Esophagus (tissue), 2 donors: Measurements from ENCODE around the gene PTGDR. TPM values are rescaled to one million over a fixed set of nuclear protein-coding genes. Genes with fewer than 3 reads are reported as not detected.

Source experiments
- H3K27ac ChIP-seq, 2 donors: one replicate each; pipeline ENCODE4 v1.5.1; 2013; ENCODE audit warnings: low read depth in 2 of 2, mild to moderate bottlenecking in 2 of 2, inconsistent platforms in 1 of 2, low read length in 1 of 2, moderate library complexity in 1 of 2
- H3K27me3 ChIP-seq, 2 donors: one replicate each; pipeline ENCODE4 v1.6.1; 2013; ENCODE audit warnings: low read length in 2 of 2, control low read depth in 1 of 2, mild to moderate bottlenecking in 1 of 2; ENCODE audit not compliant: insufficient read depth in 2 of 2, control insufficient read depth in 1 of 2
- H3K36me3 ChIP-seq, 2 donors: one replicate each; pipeline ENCODE4 v1.6.1; 2013; ENCODE audit warnings: low read length in 1 of 2; ENCODE audit not compliant: control insufficient read depth in 2 of 2, insufficient read depth in 2 of 2
- H3K4me1 ChIP-seq, 2 donors: one replicate each; pipeline ENCODE4 v1.6.1; 2013; ENCODE audit warnings: low read length in 1 of 2; ENCODE audit not compliant: control insufficient read depth in 2 of 2, insufficient read depth in 2 of 2
- H3K4me3 ChIP-seq, 2 donors: one replicate each; pipeline ENCODE4 v1.5.1; 2013; ENCODE audit warnings: low read length in 2 of 2, mild to moderate bottlenecking in 2 of 2, low read depth in 1 of 2, moderate library complexity in 1 of 2
- H3K9me3 ChIP-seq, 2 donors: one replicate each; pipeline ENCODE4 v1.6.1; 2013; ENCODE audit warnings: mild to moderate bottlenecking in 2 of 2, low read depth in 1 of 2, low read length in 1 of 2, moderate library complexity in 1 of 2; ENCODE audit not compliant: control insufficient read depth in 2 of 2, insufficient read depth in 1 of 2
- WGBS, 2 donors: extraction: QIAGEN DNeasy Blood & Tissue Kit; methylation state at CpG; one replicate each; pipeline ENCODE4 v1.1.7; 2013; 5-methylcytosine and 5-hydroxymethylcytosine counted together
- polyA plus RNA-seq, 2 donors: library from polyadenylated mRNA; stranded (reverse); fragments of 200-250 nt; gene quantifications; one replicate each; pipeline ENCODE4 v1.2.3, GENCODE V29; 2013
- donor health status: healthy with polysubstance abuse.
- donor health status: Bipolar disorder and iron deficiency.

PTGDR gene
- polyA plus RNA-seq, 2 donors, result 0.07 to 0.08 TPM

DNA sequence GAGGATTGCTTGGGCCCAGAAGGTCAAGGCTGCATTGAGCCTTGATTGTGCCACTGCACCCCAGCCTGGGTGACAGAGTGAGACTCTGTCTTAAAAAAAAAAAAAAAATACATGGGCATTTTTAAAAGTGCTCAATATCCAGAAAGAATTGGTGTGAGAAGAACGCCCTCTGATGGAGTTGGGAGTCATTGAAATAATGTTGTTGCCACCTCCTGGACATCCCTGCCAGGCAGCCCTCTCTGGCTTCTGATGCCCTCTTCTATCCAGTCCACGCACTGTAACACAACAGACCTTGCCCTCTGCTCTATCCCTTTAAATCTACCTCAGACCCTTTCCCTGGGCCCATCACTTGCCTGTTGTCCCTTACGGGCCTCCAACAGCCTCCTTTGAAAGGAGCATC is 4.9 kb downstream of the PTGDR start:
- Histone ChIP-seq H3K4me1 (peaks cover 0 to 9% of the 10 kb centered on the region in 2 donors), H3K27me3 (peaks cover 9 to 11% of the 10 kb centered on the region in 2 donors), H3K9me3 (peaks cover 0 to 3% of the 10 kb centered on the region in 2 donors), H3K4me3 (no peak overlapping the region), H3K27ac (no peak overlapping the region), H3K36me3 (no peaks in the 10 kb centered on the region)
- WGBS, 2 donors, result 61 to 79% methylated on average over 3 of the region's 3 CpGs

DNA sequence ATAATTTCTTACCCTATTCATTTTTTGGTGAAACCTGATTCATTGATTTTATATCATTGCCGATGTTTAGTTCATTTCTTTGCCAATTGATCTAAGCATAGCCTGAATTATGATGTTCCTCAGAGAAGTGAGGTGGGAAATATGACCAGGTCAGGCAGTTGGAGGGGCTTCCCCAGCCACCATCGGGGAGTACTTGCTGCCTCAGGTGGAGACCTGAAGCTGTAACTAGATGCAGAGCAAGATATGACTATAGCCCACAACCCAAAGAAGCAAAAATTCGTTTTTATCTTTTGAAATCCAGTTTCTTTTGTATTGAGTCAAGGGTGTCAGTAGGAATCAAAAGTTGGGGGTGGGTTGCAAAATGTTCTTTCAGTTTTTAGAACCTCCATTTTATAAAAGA is 7.9 kb downstream of the PTGDR start:
- no peak overlapping the region for H3K27ac ChIP-seq
- H3K9me3 ChIP-seq, result no peaks in the 10 kb centered on the region
- H3K27me3 ChIP-seq, result no peaks in the 10 kb centered on the region
- no peak overlapping the region for H3K4me3 ChIP-seq
- no peaks in the 10 kb centered on the region for H3K36me3 ChIP-seq
- 51 to 56% methylated on average over 3 of the region's 3 CpGs for WGBS, 2 donors
- H3K4me1 ChIP-seq, result no peaks in the 10 kb centered on the region

DNA sequence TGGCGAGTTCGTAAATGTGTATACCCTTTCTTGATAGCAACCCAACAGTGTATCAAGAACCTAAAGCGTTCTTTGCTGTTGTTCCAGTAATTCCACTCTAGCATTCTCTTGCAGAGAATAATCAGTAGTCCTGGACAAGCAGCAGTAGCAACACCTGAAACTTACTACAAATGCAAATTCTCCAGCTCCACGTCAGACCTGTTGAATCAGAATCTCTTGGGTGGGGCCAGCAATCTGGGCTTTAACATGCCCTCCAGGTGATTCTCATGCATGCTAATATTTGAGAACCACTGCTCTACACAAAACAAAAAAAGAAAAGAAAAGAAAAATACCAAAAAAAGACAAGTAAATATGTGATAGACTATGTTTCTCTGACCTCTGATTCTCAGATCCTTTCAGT is 10.1 kb downstream of the PTGDR start:
- 59 to 72% methylated on average over 4 of the region's 4 CpGs for WGBS, 2 donors
- H3K4me3 ChIP-seq, result no peak overlapping the region
- no peaks in the 10 kb centered on the region for H3K36me3 ChIP-seq
- H3K27ac ChIP-seq, result no peak overlapping the region
- no peaks in the 10 kb centered on the region for H3K27me3 ChIP-seq
- no peaks in the 10 kb centered on the region for H3K4me1 ChIP-seq
- H3K9me3 ChIP-seq, result no peaks in the 10 kb centered on the region

DNA sequence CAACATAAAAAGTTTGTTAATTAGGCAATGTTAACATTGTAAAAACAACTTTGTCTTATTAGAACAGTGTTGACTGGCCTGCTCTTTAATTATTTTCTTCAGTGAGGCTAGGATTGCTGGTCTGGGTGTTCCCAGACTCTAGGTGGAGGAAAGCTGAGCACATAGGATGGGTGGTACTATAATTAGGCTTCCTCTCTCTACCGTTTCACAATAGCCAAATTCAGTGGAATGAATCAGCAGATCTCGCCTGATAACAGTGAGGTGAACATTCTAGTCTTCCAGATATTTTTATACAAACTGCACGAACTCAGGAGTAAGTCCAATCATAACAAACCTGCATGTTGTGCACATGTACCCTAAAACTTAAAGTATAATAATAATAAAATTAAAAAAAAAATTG is 11.9 kb downstream of the PTGDR start:
- no peaks in the 10 kb centered on the region for H3K9me3 ChIP-seq
- 30 to 32% methylated on average over 3 of the region's 3 CpGs for WGBS, 2 donors
- H3K4me1 ChIP-seq, result no peaks in the 10 kb centered on the region
- H3K27me3 ChIP-seq, result no peaks in the 10 kb centered on the region
- no peak overlapping the region for H3K4me3 ChIP-seq
- no peaks in the 10 kb centered on the region for H3K36me3 ChIP-seq
- H3K27ac ChIP-seq, result no peak overlapping the region

DNA sequence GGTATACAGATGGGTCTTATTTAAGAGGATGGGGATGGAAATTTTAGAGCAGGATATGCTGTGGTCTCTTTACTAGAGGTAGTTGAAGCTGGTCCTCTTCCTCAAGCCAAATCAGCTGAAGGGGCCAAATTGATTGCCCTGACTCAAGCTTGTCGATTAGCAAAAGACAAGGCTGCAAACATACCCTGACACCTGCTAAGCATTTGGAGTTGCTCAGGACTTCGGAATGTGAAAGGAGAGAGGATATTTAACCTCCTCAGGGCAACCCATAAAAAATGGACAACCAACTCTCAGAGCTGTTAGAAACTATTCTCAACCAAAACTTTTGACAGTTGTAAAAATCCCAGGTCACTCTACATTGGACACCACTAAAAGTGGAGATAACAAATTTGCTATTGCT is 15.6 kb downstream of the PTGDR start:
- H3K27ac ChIP-seq, result no peak overlapping the region
- 64 to 79% methylated on average over 2 of the region's 2 CpGs for WGBS, 2 donors
- H3K27me3 ChIP-seq, result no peaks in the 10 kb centered on the region
- H3K36me3 ChIP-seq, result no peaks in the 10 kb centered on the region
- no peaks in the 10 kb centered on the region for H3K4me1 ChIP-seq
- no peaks in the 10 kb centered on the region for H3K9me3 ChIP-seq
- no peak overlapping the region for H3K4me3 ChIP-seq

DNA sequence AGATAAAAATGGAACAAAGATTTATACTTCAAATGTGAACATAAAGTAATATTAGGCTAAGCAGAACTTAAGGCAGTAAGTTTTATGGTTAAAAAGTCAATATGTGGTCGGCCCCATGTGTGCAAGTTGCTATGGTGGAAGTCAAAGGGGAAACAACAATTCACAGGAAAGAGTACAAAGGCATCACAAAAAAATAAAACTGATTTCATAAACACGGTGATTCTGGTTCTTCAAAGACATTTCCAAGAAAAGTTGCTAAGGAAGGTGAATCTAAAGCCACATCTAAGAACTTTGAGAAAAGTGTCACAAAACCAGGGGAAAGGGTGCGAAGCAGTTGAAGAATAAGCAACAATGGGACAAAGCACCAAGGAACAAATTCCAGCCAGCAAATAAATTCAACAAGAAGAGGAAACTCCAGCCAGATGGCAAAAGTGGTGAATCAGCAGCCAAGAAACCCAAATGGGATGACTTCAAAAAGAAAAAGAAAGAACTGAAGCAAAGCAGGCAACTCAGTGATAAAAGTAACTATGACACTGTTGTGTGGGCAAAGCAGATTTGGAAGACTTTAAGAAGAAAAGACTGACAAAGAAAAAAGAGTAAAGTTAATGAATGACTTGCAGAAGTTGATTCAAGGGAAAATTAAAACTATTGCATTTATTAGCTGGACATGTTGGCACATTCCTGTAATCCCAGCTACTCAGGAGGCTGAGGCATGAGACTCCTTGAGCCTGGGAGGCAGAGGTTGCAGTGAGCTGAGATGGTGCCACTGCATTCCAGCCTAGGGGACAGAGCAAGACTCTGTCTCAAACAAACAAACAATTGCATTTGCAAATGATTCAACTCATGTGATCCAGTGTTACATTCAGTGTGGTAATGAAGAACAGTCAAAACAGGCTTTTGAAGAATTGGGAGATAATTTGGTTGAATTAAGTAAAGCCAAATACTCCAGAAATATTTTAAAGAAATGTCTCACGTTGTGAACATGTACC is 19.5 kb downstream of the PTGDR start:
- no peaks in the 10 kb centered on the region for H3K36me3 ChIP-seq
- H3K27ac ChIP-seq, result no peak overlapping the region
- H3K9me3 ChIP-seq, result no peaks in the 10 kb centered on the region
- no peaks in the 10 kb centered on the region for H3K27me3 ChIP-seq
- 53 to 63% methylated on average over 4 of the region's 4 CpGs for WGBS, 2 donors
- no peak overlapping the region for H3K4me3 ChIP-seq
- no peaks in the 10 kb centered on the region for H3K4me1 ChIP-seq

DNA sequence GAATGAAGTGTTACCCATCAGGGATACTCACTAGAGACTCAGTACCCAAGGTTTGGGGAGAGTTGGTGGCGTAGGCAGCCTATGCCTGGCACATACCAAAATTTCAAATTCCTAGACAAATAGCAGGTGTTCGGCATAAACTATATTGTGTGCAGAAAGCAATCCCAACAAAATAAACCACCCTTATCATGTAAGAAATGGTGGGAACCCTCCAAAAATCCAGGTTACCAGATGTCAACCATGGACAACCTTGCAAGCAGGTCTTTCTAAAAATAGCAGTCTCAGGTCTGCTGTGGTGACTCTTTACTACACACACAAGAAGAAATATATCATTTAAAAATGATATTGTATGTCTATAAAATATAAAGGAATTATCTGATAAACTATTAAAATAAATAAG is 28.9 kb downstream of the PTGDR start:
- no peak overlapping the region for H3K27ac ChIP-seq
- WGBS, 2 donors, result 91 to 93% methylated on average over 2 of the region's 2 CpGs
- H3K27me3 ChIP-seq, result no peaks in the 10 kb centered on the region

DNA sequence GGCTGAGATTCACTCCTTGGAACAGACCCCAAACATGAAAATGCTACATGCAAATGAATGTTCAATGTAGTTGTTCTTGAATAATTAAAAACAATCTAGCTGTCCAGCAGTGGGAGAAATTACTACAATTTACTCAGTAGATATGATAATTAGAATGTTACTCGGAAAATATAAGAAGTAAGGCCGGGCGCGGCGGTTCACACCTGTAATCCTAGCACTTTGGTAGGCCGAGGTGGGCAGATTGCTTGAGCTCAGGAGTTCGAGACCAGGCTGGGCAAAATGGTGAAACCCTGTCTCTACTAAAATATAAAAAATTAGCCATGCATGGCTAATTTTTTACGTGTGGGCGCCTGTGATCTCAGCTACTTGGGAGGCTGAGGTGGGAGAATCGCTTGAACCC is 31.3 kb downstream of the PTGDR start:
- H3K4me1 ChIP-seq, result no peaks in the 10 kb centered on the region
- H3K36me3 ChIP-seq, result no peaks in the 10 kb centered on the region
- no peak overlapping the region for H3K27ac ChIP-seq
- WGBS, 2 donors, result 91 to 93% methylated on average over 10 of the region's 10 CpGs
- H3K4me3 ChIP-seq, result no peak overlapping the region
- H3K27me3 ChIP-seq, result no peaks in the 10 kb centered on the region
- no peaks in the 10 kb centered on the region for H3K9me3 ChIP-seq

More for the DNA sequence above, 28.9 kb downstream of the PTGDR start:
- Histone ChIP-seq H3K4me3 (no peak overlapping the region), H3K9me3 (no peaks in the 10 kb centered on the region), H3K36me3 (no peaks in the 10 kb centered on the region), H3K4me1 (no peaks in the 10 kb centered on the region)

DNA sequence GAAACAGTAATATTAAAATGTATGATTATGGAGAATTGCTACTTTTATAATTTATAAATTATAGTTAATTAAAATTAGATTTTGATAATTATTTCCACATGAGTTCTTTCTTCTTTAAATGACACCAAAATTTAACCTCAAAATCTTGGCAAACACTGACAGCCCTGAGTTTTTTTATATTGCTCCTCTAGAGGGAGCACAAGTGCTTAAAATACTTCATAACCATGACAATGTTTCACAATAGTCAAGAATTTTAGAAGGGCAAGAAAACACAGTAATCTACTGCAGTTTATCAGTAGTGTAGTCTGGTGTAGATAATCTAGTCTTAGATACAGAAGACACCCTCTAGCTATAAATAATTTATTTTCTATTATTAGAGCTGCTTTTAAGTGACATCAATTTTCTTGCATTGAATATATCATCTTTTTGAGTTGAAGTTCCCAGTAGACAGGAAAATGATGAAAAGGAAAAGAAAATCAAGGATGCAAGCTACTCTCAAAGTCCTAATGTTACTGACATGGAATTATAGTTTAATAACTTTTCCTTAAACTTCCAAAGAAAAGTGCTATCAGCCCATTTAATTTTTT is 32.3 kb downstream of the PTGDR start:
- no peak overlapping the region for H3K4me3 ChIP-seq
- no peaks in the 10 kb centered on the region for H3K27me3 ChIP-seq
- H3K9me3 ChIP-seq, result no peaks in the 10 kb centered on the region
- no peak overlapping the region for H3K27ac ChIP-seq
- no peaks in the 10 kb centered on the region for H3K36me3 ChIP-seq
- no peaks in the 10 kb centered on the region for H3K4me1 ChIP-seq

DNA sequence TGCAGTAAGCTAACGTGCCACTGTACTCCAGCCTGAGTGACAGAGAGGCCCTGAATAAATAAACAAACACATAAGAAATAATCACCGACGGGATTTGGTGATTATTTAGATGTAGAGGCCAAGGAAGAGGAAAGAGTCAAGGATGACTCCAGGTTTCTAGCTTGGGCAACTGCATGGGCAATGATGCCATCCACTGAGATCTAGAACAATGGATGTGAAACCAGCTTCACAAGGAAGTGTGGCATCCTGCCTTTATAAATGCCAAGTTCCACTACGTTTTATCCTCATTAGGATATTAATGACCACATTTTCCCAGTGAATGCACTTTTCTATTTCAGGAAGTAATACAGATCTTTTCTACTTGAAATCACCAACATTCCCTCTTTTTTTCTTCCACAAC is 35.7 kb downstream of the PTGDR start:
- 65 to 67% methylated on average over 4 of the region's 4 CpGs for whole genome bisulfite sequencing, 2 donors
- no peaks in the 10 kb centered on the region for H3K36me3 ChIP-seq
- H3K27ac ChIP-seq, result no peak overlapping the region
- H3K27me3 ChIP-seq, result no peaks in the 10 kb centered on the region
- no peaks in the 10 kb centered on the region for H3K9me3 ChIP-seq
- H3K4me1 ChIP-seq, result no peaks in the 10 kb centered on the region
- H3K4me3 ChIP-seq, result no peak overlapping the region
